ENCODE data around the gene GREB1. TPM values are rescaled to one million over a fixed set of nuclear protein-coding genes. Genes with fewer than 3 reads are reported as not detected.

GREB1 gene
- total RNA-seq, 4 donors from 2014 or later = 3.4 to 8.4 (median 4.7) TPM

GRCh38 chr2:11550302-11550701 is 16.5 kb downstream of the GREB1 start:
- TF ChIP-seq, protein P1, sequence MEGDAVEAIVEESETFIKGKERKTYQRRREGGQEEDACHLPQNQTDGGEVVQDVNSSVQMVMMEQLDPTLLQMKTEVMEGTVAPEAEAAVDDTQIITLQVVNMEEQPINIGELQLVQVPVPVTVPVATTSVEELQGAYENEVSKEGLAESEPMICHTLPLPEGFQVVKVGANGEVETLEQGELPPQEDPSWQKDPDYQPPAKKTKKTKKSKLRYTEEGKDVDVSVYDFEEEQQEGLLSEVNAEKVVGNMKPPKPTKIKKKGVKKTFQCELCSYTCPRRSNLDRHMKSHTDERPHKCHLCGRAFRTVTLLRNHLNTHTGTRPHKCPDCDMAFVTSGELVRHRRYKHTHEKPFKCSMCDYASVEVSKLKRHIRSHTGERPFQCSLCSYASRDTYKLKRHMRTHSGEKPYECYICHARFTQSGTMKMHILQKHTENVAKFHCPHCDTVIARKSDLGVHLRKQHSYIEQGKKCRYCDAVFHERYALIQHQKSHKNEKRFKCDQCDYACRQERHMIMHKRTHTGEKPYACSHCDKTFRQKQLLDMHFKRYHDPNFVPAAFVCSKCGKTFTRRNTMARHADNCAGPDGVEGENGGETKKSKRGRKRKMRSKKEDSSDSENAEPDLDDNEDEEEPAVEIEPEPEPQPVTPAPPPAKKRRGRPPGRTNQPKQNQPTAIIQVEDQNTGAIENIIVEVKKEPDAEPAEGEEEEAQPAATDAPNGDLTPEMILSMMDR (IDR thresholded peaks at IDR 0.05; ENCODE audit: low read depth) = no peak

GRCh38 chr2:11550901-11551568 is 17.2 kb downstream of the GREB1 start:
- TF ChIP-seq, protein P1 (IDR thresholded peaks at IDR 0.05; ENCODE audit: low read depth) = no peak

GRCh38 chr2:11551569-11552259 is 17.9 kb downstream of the GREB1 start:
- TF ChIP-seq, protein P1 (IDR thresholded peaks at IDR 0.05; ENCODE audit: low read depth) = no peak

DNA sequence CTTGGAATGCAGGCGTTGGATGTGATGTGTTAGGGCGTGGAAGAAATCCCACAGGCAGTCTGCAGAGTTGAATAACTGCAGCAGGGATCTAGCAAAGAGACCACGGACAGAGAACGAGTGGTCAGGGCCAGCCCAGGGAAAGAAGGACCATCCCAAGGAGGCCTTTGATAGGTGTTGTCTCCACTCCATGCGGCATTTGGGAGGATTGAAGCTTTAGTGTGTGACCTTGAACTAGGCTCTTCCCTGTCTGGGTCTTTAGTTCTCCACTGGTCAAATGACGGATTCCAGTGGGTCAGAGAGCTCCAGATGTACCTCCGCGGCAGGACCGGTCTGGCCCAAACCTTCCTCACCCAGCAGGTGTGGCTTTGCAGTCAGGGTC is 18.4 kb downstream of the GREB1 start:
- TF ChIP-seq, protein P1 (IDR thresholded peaks at IDR 0.05; ENCODE audit: low read depth) = no peak

- TF ChIP-seq, protein P1 (IDR thresholded peaks at IDR 0.05; ENCODE audit: low read depth) = no peak
Measured at GRCh38 chr2:11553661-11554398, 20.0 kb downstream of the GREB1 start.

GRCh38 chr2:11554399-11554716 is 20.5 kb downstream of the GREB1 start:
- TF ChIP-seq, protein P1 (IDR thresholded peaks at IDR 0.05; ENCODE audit: low read depth) = no peak

DNA sequence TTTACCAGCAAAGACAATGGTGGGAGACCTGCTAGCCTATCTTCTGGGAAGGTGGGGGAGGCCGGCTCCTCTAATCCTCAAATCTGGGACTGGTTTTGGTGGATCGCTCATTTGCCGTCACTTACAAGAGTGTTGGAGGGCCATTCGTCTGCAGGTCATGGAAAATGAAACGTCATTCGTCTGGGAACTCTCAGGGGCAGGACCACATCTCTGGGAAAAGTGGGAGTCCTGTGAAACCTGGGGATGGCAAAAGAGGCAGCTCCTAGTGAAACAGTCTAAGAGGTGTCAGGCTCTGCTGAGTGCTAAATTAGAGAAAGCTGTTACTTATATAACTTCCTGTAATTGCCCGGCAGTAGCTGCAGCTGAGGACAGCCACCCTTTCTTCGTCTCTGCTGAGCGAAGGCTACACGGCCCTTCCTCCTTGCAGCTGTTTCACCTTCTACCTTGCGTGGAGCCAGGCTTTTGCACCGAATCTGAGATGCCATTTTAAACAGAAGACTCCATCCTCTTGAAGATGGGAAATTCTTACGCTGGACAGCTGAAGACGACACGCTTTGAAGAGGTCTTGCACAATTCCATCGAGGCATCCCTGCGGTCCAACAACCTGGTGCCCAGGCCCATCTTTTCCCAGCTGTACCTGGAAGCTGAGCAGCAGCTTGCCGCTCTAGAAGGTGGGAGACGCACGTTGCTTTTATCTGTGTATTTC is 22.4 kb downstream of the GREB1 start:
- TF ChIP-seq, protein P1 (IDR thresholded peaks at IDR 0.05; ENCODE audit: low read depth) = no peak
